DND-41 (cell line): ENCODE data around the gene PGRMC1.

ENCODE experiments used
- ATAC-seq: fragments of 200-7000 bp; cut with Tn5 transposase; 3 replicates; pipeline ENCODE4 v1.9.1; 2021; ENCODE audit warnings: low read depth; ENCODE audit not compliant: insufficient read depth
- DNase-seq: peaks from one replicate; pipeline ENCODE4 v3.0.0-alpha.2; 2020
- H2AFZ ChIP-seq: 2 replicates; pipeline ENCODE4 v1.6.0; 2012; ENCODE audit warnings: low read depth, low read length
- H3K27ac ChIP-seq: 2 replicates; pipeline ENCODE4 v1.5.1; 2012; ENCODE audit warnings: low read length, inconsistent platforms
- H3K27me3 ChIP-seq: fragments of 200-600 bp; sonication (generic); 2 replicates; pipeline ENCODE4 v1.6.0; 2012; ENCODE audit warnings: low read length, mild to moderate bottlenecking, inconsistent platforms; ENCODE audit not compliant: insufficient read depth, poor library complexity
- H3K36me3 ChIP-seq: 2 replicates; pipeline ENCODE4 v1.5.1; 2012; ENCODE audit warnings: low read length, inconsistent platforms; ENCODE audit not compliant: insufficient read depth
- H3K4me1 ChIP-seq: 2 replicates; pipeline ENCODE4 v1.5.1; 2012; ENCODE audit warnings: mild to moderate bottlenecking, low read length; ENCODE audit not compliant: insufficient read depth
- H3K4me2 ChIP-seq: 2 replicates; pipeline ENCODE4 v1.6.0; 2012; ENCODE audit warnings: mild to moderate bottlenecking, moderate library complexity, low read length, inconsistent platforms; ENCODE audit not compliant: insufficient read depth
- H3K4me3 ChIP-seq, 2 experiments: fragments of 200-600 bp in 1 of 2; shearing (Covaris generic) in 1 of 2; 2 replicates each; pipeline ENCODE4 v1.5.1; 2012 to 2016; ENCODE audit warnings: inconsistent platforms in 2 of 2, low read length in 2 of 2, mild to moderate bottlenecking in 2 of 2, low read depth in 1 of 2, moderate library complexity in 1 of 2
- H3K79me2 ChIP-seq: 2 replicates; pipeline ENCODE4 v1.6.0; 2012; ENCODE audit warnings: low read length, inconsistent platforms; ENCODE audit not compliant: insufficient read depth
- H3K9ac ChIP-seq: 2 replicates; pipeline ENCODE4 v1.6.0; 2012; ENCODE audit warnings: low read depth, mild to moderate bottlenecking, inconsistent platforms, low read length, moderate library complexity
- H3K9me3 ChIP-seq: 2 replicates; pipeline ENCODE4 v1.5.1; 2012; ENCODE audit warnings: low read length, moderate library complexity, mild to moderate bottlenecking, inconsistent platforms; ENCODE audit not compliant: insufficient read depth, severe bottlenecking
- H4K20me1 ChIP-seq: 2 replicates; pipeline ENCODE4 v1.6.0; 2012; ENCODE audit warnings: low read length; ENCODE audit not compliant: insufficient read depth
- CTCF ChIP-seq: IDR thresholded peaks from 2 replicates; pipeline ENCODE4 v1.5.1; 2012; ENCODE audit warnings: borderline replicate concordance, low read length, moderate library complexity, mild to moderate bottlenecking; ENCODE audit not compliant: poor library complexity, severe bottlenecking; ENCODE audit errors: extremely low read depth
- EZH2 ChIP-seq: IDR thresholded peaks from 3 replicates; pipeline ENCODE4 v1.6.1; 2012; ENCODE audit warnings: borderline replicate concordance, low read depth, mild to moderate bottlenecking, moderate library complexity, low read length, inconsistent platforms; ENCODE audit not compliant: severe bottlenecking

The PGRMC1 gene

GRCh38 chrX:119235872-119236622 is at the start of gene PGRMC1:
TSS of gene PGRMC1 (plus strand) at chrX:119236285. CDS start at chrX:119236364, 79 bp downstream.
- Histone ChIP-seq H3K27ac (peak within 1 kb of the TSS; percentile 74), H3K27me3 (peaks cover 14% of the 10 kb centered on the region), H4K20me1 (peaks cover 6% of the 10 kb centered on the region; the same call in 1 of the 2 replicates), H3K4me3 (peak within 1 kb of the TSS; percentile 66 to 92), H3K9me3 (no peaks in the 10 kb centered on the region), H3K79me2 (peaks cover 31% of the 10 kb centered on the region), H2AFZ (peak within 1 kb of the TSS; percentile 86), H3K4me1 (peaks cover 31% of the 10 kb centered on the region), H3K9ac (peak within 1 kb of the TSS; percentile 89), H3K36me3 (peaks cover 18% of the 10 kb centered on the region; the same call in 1 of the 2 replicates), H3K4me2 (peak within 1 kb of the TSS; percentile 88)
- peak; percentile 83 for DNase-seq
- TF ChIP-seq EZH2: no peak
- no peak for TF ChIP-seq CTCF
- ATAC-seq: peak; percentile 91

GRCh38 chrX:119186763-119187162 is 49.3 kb upstream of the PGRMC1 start:
- Histone ChIP-seq H3K4me1 (no peaks in the 10 kb centered on the region), H3K79me2 (no peaks in the 10 kb centered on the region), H3K27ac (no peak overlapping the region), H3K36me3 (no peaks in the 10 kb centered on the region), H3K4me3 (no peak overlapping the region), H3K4me2 (no peak overlapping the region), H3K9me3 (no peaks in the 10 kb centered on the region), H3K27me3 (no peaks in the 10 kb centered on the region), H2AFZ (no peak overlapping the region), H4K20me1 (no peaks in the 10 kb centered on the region), H3K9ac (no peak overlapping the region)
- no peak for TF ChIP-seq CTCF
- TF ChIP-seq EZH2: no peak
- DNase-seq (no peak), ATAC-seq (no peak)

- H4K20me1 ChIP-seq: no peaks in the 10 kb centered on the region
- no peaks in the 10 kb centered on the region for H3K27me3 ChIP-seq
- no peak overlapping the region for H2AFZ ChIP-seq
- no peak for DNase-seq
- no peaks in the 10 kb centered on the region for H3K79me2 ChIP-seq
- H3K4me3 ChIP-seq: no peak overlapping the region
- no peak overlapping the region for H3K4me2 ChIP-seq
- TF ChIP-seq EZH2 (no peak), CTCF (no peak)
- H3K9me3 ChIP-seq: no peaks in the 10 kb centered on the region
- no peaks in the 10 kb centered on the region for H3K4me1 ChIP-seq
- no peak overlapping the region for H3K27ac ChIP-seq
- H3K36me3 ChIP-seq: no peaks in the 10 kb centered on the region
- no peak for ATAC-seq
- no peak overlapping the region for H3K9ac ChIP-seq
Measured at GRCh38 chrX:119187298-119187697, 48.8 kb upstream of the PGRMC1 start.
